ENCODE data around the gene RYR3. TPM values are rescaled to one million over a fixed set of nuclear protein-coding genes. Genes with fewer than 3 reads are reported as not detected.

The RYR3 gene
- 1 to 10 TPM; 9.7 to 9.9 TPM for total RNA-seq
- long read RNA-seq, donor 1, partial matches to known transcripts: 1 of 11 reads
- long read RNA-seq, donor 1, other reads (novel, unspliced or antisense): 9 of 11 reads
- long read RNA-seq, donor 2, partial matches to known transcripts: 0 of 7 reads
- long read RNA-seq, donor 2, other reads (novel, unspliced or antisense): 7 of 7 reads

GRCh38 chr15:33310481-33311311 is at the start of gene RYR3:
RYR3 (plus strand) TSS chr15:33310967; CDS start chr15:33311046, 79 bp downstream.
- intact Hi-C loops (cut with DNase I): loop anchor here in 1 of 2 donors (10.0 kb wide), 1 partner anchor 294 kb away; no protein-coding TSS in a partner anchor
- DNase-seq (ENCODE audit: low spot score): peak; percentile 81

- DNase-seq (ENCODE audit: low spot score): no peak
- intact Hi-C loops (cut with DNase I): no loop called here
Measured at GRCh38 chr15:33262306-33262705, 48.5 kb upstream of the RYR3 start.

- intact Hi-C loops (cut with DNase I): no loop called here
- no peak for DNase-seq (ENCODE audit: low spot score)
Measured at GRCh38 chr15:33277689-33278088, 33.1 kb upstream of the RYR3 start.

- intact Hi-C loops (cut with DNase I): no loop called here
- DNase-seq (ENCODE audit: low spot score): peak; percentile 80
Measured at GRCh38 chr15:33278816-33279612, 31.8 kb upstream of the RYR3 start.

DNA sequence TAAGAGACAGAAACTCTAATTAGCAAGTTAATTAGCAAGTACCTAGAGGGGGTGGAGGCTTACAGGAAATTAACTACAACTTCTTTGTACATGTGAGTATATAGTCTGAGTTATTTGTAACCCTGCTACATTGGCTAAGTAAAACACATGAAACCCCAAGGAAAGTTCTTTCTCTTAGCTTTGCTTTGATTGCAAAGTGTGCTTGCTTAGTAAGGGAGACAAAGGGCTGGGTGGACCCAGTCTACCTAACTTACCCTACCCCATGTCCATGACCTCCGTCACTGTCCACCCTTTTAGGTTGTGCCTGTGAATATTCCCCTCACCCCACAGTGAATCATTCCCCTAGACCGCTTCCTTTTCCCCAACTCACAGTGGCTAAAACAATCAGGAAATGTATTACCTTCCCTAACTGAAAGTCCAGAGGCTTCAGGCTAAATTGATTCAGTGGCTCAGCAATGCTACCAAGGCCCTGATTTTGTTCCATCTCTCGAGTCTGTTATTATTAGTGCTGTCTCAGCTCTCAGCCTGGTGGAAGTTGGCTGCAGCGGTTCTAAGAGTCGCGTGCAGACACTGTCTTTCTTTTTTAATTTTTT is 31.1 kb upstream of the RYR3 start:
- intact Hi-C loops (cut with DNase I): no loop called here
- no peak for DNase-seq (ENCODE audit: low spot score)

DNA sequence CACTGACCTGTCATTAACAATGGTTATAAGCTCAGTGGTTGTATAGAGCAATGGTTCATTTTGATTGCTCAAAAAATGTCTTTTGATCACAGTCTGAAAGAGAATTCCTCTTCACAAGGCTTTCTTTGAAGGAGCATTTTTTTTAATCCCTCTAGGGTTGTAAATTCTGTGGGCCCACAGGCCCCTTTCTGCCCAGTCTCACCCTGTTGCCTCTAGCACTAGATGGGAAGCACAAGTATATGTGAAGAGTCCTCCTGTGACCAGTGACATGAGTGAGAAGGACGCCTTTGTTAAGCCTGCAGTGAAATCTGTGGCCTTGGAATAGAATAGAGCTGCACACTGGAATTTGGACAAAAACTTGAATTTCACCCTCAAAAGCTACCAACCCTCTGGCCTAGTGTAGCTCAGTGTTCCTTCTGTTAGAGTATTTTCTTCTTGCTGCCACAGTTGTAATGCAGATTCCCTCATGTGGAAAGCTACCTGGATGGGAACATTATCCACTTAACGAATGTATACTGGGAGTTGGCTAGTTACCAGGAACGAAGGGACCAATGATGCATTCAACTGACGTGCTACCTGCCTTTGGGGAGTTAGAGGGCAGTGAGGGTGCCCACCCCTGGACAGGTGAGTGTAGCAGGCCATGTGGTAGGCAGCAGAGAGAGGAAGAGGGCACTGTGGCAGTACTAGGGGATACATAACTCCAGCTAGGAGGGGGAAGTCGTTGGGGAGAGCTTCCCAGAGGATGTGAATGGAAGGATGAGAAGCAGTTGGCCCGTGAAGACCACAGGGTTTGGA is 28.3 kb upstream of the RYR3 start:
- intact Hi-C loops (cut with DNase I): no loop called here
- DNase-seq (ENCODE audit: low spot score): no peak

DNA sequence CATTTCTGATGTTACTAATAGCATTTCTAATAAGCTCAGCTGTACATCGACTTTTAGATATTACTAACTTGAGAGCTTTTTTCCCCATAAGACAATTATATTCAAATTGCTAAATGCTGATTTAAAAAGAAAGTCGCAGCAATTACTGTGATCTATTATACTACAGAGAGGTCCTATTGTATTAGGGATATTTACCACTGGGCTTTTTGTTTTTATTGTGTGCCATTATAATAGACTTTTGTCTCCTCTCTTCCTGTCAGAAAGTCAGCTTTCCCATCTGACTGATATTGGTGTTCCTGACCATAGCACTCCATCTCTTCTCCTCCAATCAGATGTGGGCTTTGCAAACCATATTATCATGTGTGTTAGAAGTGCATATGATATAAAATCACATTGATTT is 27.2 kb upstream of the RYR3 start:
- intact Hi-C loops (cut with DNase I): no loop called here
- no peak for DNase-seq (ENCODE audit: low spot score)

- no peak for DNase-seq (ENCODE audit: low spot score)
- intact Hi-C loops (cut with DNase I): no loop called here
Measured at GRCh38 chr15:33284336-33284735, 26.4 kb upstream of the RYR3 start.

GRCh38 chr15:33292717-33293307 is 18.0 kb upstream of the RYR3 start:
- intact Hi-C loops (cut with DNase I): loop anchor here in 1 of 2 donors (10.0 kb wide), 1 partner anchor 412 kb away; no protein-coding TSS in a partner anchor

GRCh38 chr15:33293713-33294334 is 16.9 kb upstream of the RYR3 start:
- intact Hi-C loops (cut with DNase I): loop anchor here in 1 of 2 donors (10.0 kb wide), 1 partner anchor 411 kb away; no protein-coding TSS in a partner anchor
- no peak for DNase-seq (ENCODE audit: low spot score)

More at GRCh38 chr15:33292717-33293307, 18.0 kb upstream of the RYR3 start:
- DNase-seq (ENCODE audit: low spot score): no peak

DNA sequence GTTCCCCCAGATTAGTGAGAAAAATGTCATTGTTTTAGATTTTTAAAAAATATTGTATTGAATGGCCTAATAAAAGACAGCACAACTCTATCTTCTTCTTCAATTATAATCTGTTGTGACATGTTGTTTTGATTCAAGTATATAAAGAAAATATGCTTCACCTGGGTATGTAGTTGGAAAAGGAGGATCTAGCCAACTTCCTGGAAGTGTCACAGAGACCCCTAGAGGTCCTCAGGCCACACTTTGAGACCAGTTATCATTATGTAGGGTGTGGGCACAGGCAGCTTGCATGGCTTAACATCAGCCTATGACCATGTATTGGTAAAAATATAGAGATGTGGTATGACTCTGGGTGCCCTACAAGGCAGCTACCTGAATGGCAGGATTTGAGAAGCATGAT is 14.7 kb upstream of the RYR3 start:
- intact Hi-C loops (cut with DNase I): loop anchor here in 1 of 2 donors (10.0 kb wide), 1 partner anchor 409 kb away; no protein-coding TSS in a partner anchor
- no peak for DNase-seq (ENCODE audit: low spot score)

- intact Hi-C loops (cut with DNase I): loop anchor here in 1 of 2 donors (10.0 kb wide), 1 partner anchor 408 kb away; no protein-coding TSS in a partner anchor
- DNase-seq (ENCODE audit: low spot score): no peak
Measured at GRCh38 chr15:33296856-33297255, 13.9 kb upstream of the RYR3 start.

- intact Hi-C loops (cut with DNase I): loop anchor here in 1 of 2 donors (10.0 kb wide), 1 partner anchor 406 kb away; no protein-coding TSS in a partner anchor
- no peak for DNase-seq (ENCODE audit: low spot score)
Measured at GRCh38 chr15:33298631-33299030, 12.1 kb upstream of the RYR3 start.

- intact Hi-C loops (cut with DNase I): no loop called here
- no peak for DNase-seq (ENCODE audit: low spot score)
Measured at GRCh38 chr15:33304924-33305323, 5.8 kb upstream of the RYR3 start.

DNA sequence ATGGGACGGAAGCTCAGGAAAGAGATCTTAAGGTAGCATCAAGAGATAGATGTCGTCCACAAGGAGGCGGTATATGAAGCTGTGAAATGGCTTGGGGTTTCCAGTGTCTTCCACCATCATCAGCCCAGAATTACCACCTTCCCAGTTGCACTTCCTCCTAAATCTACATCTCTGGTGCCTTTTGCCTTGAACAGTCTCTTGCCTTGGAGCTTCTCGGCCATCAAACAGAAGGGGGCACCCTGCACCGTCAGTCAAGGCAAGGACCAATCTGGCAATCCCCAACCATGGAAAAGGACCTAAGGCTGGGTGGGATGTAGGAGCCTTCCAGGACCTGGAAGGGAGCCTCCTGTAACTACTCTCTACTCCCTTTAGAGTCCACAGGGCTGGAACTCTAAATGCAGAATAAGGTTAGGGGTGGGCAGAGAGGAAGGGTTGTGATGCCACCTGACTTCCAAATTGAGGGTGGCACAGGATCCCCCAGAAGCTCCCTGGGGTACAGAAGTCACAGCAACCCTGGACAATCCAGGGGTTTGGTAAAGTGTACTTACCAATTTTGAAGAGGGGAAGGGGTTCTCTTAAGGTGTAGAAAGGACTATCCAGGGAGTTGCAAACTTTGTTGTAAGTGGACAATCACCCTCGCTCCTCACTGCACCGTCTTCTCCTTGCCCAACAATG is 1.0 kb upstream of the RYR3 start:
- intact Hi-C loops (cut with DNase I): loop anchor here in 1 of 2 donors (10.0 kb wide), 1 partner anchor 295 kb away; no protein-coding TSS in a partner anchor
- peak; percentile 83 for DNase-seq (ENCODE audit: low spot score)

DNA sequence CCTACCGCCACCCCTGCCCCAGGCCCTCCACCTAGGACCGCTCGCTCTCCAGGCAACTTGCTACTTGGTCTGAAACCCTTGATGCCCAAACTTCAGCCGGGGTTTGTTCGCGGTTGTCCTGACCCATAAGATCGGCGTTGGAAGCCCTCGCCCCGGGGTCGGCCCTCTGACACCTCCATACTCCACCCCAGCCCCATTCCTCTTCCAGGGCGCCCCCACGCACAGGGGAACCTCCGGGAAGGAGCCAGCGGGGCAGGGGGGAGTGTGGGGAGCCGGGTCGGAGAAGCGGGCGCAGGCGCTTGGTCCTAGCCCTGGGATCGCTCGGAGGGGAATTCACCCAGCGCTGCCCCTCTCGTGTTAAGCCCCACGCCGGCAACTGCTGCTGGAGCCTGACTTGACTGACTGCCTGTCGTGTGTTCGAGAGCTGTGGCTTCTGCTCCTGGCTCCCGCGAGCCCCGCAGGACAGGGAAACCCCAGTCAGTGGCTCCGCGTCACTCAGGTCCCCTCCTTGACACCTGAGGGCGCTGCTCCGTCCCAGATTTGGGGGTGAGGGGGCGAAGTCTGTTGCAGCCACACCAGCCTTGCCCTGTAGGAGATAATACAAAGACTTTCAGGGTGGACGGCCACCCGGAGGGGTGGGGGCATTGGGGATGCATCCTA is 675 bp downstream of the RYR3 start:
- DNase-seq (ENCODE audit: low spot score): peak; percentile 81
- intact Hi-C loops (cut with DNase I): loop anchor here in 1 of 2 donors (10.0 kb wide), 1 partner anchor 293 kb away; no protein-coding TSS in a partner anchor

All from posterior vena cava (tissue), 2 donors.